ENCODE results near the gene TYRO3. TPM values are rescaled to one million over a fixed set of nuclear protein-coding genes. Genes with fewer than 3 reads are reported as not detected.

The TYRO3 gene
- total and polyA plus RNA-seq, 2 of the 13 experiments (the other 11 are each of a cell fraction or from before 2014, with no cell fraction given), result 24.0 to 43.6 TPM

DNA sequence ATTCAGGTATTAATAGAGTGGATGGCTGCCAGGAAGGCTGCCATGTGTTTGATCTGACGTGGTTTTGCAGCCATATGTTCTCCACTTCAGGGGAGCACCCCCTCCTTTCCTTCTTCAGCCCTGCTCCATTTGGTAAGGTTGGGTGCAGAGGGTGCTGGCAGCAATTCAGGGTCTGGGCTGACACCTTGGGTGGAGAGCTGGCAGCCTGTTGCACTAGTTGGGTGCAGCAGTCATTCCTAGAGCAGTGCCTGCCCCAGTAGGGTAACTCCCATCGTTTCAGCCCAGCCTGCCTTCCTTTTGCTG is 1.5 kb downstream of the TYRO3 start:
- ATAC-seq, result no peak
- in situ Hi-C loops (cut with HindIII; ENCODE audit: extremely low pct_ligation_motif_present, low pct_unique_long_range_greater_than_20kb), result no loop called here
- no peak overlapping the region for H2AFZ ChIP-seq (ENCODE audit: low read length)
- CTCF ChIA-PET (ENCODE audit: low intra/inter-chr PET ratio, low total read pairs), result interaction anchor here (1.8 to 1.9 kb wide), 2 partner anchors 20 to 43 kb away, joined by 3 to 10 read pairs; no protein-coding TSS in a partner anchor
- POLR2A ChIA-PET, result interaction anchor here (1.3 to 1.6 kb wide), 2 partner anchors 11 to 21 kb away, joined by 5 to 11 read pairs; no protein-coding TSS in a partner anchor
- no peaks in the 10 kb centered on the region for H4K20me1 ChIP-seq (ENCODE audit: insufficient read depth, low read length)
- intact Hi-C loops (cut with micrococcal nuclease; ENCODE audit: unreplicated experiment), result loop anchor here (5.0 kb wide), 1 partner anchor 252 kb away; no protein-coding TSS in a partner anchor
- H3K4me2 ChIP-seq (ENCODE audit: low read depth, low read length), result no peak overlapping the region; the same call in 1 of the 2 replicates
- H3K9ac ChIP-seq (ENCODE audit: insufficient read depth, low read depth, low read length), result no peak overlapping the region
- WGBS (ENCODE audit: low lambda C conversion rate), result 78% methylated on average over 2 of the region's 2 CpGs
- no peaks in the 10 kb centered on the region; a peak in 2 of 5 replicates for H3K27me3 ChIP-seq (ENCODE audit: control insufficient read depth in 1 of 2, insufficient read depth in 2 of 2, low read length in 2 of 2)
- H3K27ac ChIP-seq (ENCODE audit: extremely low read length, insufficient read depth, low read length), result no peak overlapping the region
- BruUV-seq (replicated peaks), result no TSS peak
- DNase-seq (ENCODE audit: low spot score), result no peak
- H3K4me3 ChIP-seq (replicated peaks in 1 of 3; ENCODE audit: insufficient read depth in 1 of 3, low read depth in 2 of 3, low read length in 3 of 3), result no peak overlapping the region
- H3K9me3 ChIP-seq (ENCODE audit: low read length), result no peaks in the 10 kb centered on the region
- 0 out of 5 replicates have a peak, but pooled peaks cover 0 to 4% of the 10 kb centered on the region in 2 experiments for H3K36me3 ChIP-seq (replicated peaks in 1 of 2; ENCODE audit: control insufficient read depth in 1 of 2, insufficient read depth in 2 of 2, low read length in 2 of 2)
- no peaks in the 10 kb centered on the region for H3K79me2 ChIP-seq (ENCODE audit: insufficient read depth, low read length)
- H3K4me1 ChIP-seq (ENCODE audit: insufficient read depth, low read length), result peaks cover 70% of the 10 kb centered on the region
- FAIRE-seq, result no peak
- no peak for TF ChIP-seq MXD1 (CRISPR knock-in tag; IDR thresholded peaks at IDR 0.05)
- no peak for TF ChIP-seq ARHGAP35 (CRISPR knock-in tag; IDR thresholded peaks at IDR 0.05; ENCODE audit: borderline replicate concordance)
- no peak for TF ChIP-seq FOXP1 (IDR thresholded peaks at IDR 0.05)
- no peak for TF ChIP-seq FOXP1 (CRISPR knock-in tag; IDR thresholded peaks at IDR 0.05)
- TF ChIP-seq, protein P1, sequence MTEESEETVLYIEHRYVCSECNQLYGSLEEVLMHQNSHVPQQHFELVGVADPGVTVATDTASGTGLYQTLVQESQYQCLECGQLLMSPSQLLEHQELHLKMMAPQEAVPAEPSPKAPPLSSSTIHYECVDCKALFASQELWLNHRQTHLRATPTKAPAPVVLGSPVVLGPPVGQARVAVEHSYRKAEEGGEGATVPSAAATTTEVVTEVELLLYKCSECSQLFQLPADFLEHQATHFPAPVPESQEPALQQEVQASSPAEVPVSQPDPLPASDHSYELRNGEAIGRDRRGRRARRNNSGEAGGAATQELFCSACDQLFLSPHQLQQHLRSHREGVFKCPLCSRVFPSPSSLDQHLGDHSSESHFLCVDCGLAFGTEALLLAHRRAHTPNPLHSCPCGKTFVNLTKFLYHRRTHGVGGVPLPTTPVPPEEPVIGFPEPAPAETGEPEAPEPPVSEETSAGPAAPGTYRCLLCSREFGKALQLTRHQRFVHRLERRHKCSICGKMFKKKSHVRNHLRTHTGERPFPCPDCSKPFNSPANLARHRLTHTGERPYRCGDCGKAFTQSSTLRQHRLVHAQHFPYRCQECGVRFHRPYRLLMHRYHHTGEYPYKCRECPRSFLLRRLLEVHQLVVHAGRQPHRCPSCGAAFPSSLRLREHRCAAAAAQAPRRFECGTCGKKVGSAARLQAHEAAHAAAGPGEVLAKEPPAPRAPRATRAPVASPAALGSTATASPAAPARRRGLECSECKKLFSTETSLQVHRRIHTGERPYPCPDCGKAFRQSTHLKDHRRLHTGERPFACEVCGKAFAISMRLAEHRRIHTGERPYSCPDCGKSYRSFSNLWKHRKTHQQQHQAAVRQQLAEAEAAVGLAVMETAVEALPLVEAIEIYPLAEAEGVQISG (CRISPR knock-in tag; IDR thresholded peaks at IDR 0.05), result no peak
- TF ChIP-seq FIP1L1 (IDR thresholded peaks at IDR 0.05; ENCODE audit: borderline replicate concordance, insufficient read depth, low read depth, low read length), result no peak
- no peak for TF ChIP-seq SNRNP70 (IDR thresholded peaks at IDR 0.05; ENCODE audit: low read depth, low read length)
- TF ChIP-seq NFATC3 (CRISPR knock-in tag; IDR thresholded peaks at IDR 0.05), result no peak
- TF ChIP-seq, protein P2, sequence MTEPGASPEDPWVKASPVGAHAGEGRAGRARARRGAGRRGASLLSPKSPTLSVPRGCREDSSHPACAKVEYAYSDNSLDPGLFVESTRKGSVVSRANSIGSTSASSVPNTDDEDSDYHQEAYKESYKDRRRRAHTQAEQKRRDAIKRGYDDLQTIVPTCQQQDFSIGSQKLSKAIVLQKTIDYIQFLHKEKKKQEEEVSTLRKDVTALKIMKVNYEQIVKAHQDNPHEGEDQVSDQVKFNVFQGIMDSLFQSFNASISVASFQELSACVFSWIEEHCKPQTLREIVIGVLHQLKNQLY (CRISPR knock-in tag; IDR thresholded peaks at IDR 0.05), result no peak
- no peak for TF ChIP-seq ZFP41 (CRISPR knock-in tag; IDR thresholded peaks at IDR 0.05; ENCODE audit: borderline replicate concordance)
- TF ChIP-seq, protein P3, sequence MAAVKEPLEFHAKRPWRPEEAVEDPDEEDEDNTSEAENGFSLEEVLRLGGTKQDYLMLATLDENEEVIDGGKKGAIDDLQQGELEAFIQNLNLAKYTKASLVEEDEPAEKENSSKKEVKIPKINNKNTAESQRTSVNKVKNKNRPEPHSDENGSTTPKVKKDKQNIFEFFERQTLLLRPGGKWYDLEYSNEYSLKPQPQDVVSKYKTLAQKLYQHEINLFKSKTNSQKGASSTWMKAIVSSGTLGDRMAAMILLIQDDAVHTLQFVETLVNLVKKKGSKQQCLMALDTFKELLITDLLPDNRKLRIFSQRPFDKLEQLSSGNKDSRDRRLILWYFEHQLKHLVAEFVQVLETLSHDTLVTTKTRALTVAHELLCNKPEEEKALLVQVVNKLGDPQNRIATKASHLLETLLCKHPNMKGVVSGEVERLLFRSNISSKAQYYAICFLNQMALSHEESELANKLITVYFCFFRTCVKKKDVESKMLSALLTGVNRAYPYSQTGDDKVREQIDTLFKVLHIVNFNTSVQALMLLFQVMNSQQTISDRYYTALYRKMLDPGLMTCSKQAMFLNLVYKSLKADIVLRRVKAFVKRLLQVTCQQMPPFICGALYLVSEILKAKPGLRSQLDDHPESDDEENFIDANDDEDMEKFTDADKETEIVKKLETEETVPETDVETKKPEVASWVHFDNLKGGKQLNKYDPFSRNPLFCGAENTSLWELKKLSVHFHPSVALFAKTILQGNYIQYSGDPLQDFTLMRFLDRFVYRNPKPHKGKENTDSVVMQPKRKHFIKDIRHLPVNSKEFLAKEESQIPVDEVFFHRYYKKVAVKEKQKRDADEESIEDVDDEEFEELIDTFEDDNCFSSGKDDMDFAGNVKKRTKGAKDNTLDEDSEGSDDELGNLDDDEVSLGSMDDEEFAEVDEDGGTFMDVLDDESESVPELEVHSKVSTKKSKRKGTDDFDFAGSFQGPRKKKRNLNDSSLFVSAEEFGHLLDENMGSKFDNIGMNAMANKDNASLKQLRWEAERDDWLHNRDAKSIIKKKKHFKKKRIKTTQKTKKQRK (IDR thresholded peaks at IDR 0.05; ENCODE audit: low read length), result no peak
- TF ChIP-seq ZNF343 (CRISPR knock-in tag; IDR thresholded peaks at IDR 0.05), result no peak
- TF ChIP-seq NR2F1 (CRISPR knock-in tag; IDR thresholded peaks at IDR 0.05), result no peak
- TF ChIP-seq, protein P4, sequence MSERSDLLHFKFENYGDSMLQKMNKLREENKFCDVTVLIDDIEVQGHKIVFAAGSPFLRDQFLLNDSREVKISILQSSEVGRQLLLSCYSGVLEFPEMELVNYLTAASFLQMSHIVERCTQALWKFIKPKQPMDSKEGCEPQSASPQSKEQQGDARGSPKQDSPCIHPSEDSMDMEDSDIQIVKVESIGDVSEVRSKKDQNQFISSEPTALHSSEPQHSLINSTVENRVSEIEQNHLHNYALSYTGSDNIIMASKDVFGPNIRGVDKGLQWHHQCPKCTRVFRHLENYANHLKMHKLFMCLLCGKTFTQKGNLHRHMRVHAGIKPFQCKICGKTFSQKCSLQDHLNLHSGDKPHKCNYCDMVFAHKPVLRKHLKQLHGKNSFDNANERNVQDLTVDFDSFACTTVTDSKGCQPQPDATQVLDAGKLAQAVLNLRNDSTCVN (CRISPR knock-in tag; IDR thresholded peaks at IDR 0.05; ENCODE audit: borderline replicate concordance), result no peak
- TF ChIP-seq MIXL1 (CRISPR knock-in tag; IDR thresholded peaks at IDR 0.05), result no peak
- TF ChIP-seq HDAC1 (CRISPR knock-in tag; IDR thresholded peaks at IDR 0.05), result no peak
- no peak for TF ChIP-seq EHMT2 (IDR thresholded peaks at IDR 0.05; ENCODE audit: borderline replicate concordance, low read depth, low read length)
- no peak for TF ChIP-seq ZNF543 (CRISPR knock-in tag; IDR thresholded peaks at IDR 0.05)

Data from HepG2 (cell line).